HCT116 (cell line): ENCODE measurements around the gene IL10. TPM values are rescaled to one million over a fixed set of nuclear protein-coding genes. Genes with fewer than 3 reads are reported as not detected.

Source experiments
- ATAC-seq: fragments of 200-7000 bp; cut with Tn5 transposase; 2 replicates; pipeline ENCODE4 v1.9.1; 2020; ENCODE audit warnings: mild to moderate bottlenecking, moderate library complexity
- BruUV-seq: library from RNA; stranded (reverse); fragments of 400-500 nt; replicated peaks from 2 replicates; lab custom pipeline; 2021; lab: Mats Ljungman, UMichigan
- CTCF ChIA-PET: fragments of 300-600 bp; sonication (Branson Sonifier 250); formaldehyde crosslinking; loops from one replicate; lab custom pipeline; 2021; ENCODE audit warnings: antibody characterized with exemption; lab: Charles Lee
- POLR2A ChIA-PET: fragments of 300-600, 350-600 bp; sonication (Branson Sonifier 250); formaldehyde crosslinking; loops from one replicate; lab custom pipeline; 2021; ENCODE audit warnings: antibody characterized with exemption; lab: Charles Lee
- RAD21 ChIA-PET, 2 experiments: fragments of 300-600 bp; sonication (Branson Sonifier 250); formaldehyde crosslinking; loops; one replicate each; lab custom pipeline; 2023; ENCODE audit warnings: low total read pairs in 2 of 2; ENCODE audit not compliant: uncharacterized antibody in 2 of 2, unreplicated experiment in 2 of 2, low non-redundant PET in 1 of 2; lab: Charles Lee
- DNase-seq: peaks from one replicate; pipeline ENCODE4 v3.0.0-alpha.2; 2010; ENCODE audit warnings: low read depth, low spot score
- H2AFZ ChIP-seq: fragments of 200-600 bp; shearing (Covaris generic), sonication (generic); 2 replicates; pipeline ENCODE4 v1.6.1; 2017; ENCODE audit warnings: low read depth, mixed run types, mixed read lengths, antibody characterized with exemption, low read length; ENCODE audit not compliant: poor library complexity, severe bottlenecking
- H3K27ac ChIP-seq: 2 replicates; pipeline ENCODE4 v1.5.1; 2012; ENCODE audit warnings: low read depth, low read length
- H3K27me3 ChIP-seq: fragments of 200-600 bp; sonication (generic); 2 replicates; pipeline ENCODE4 v1.6.1; 2016; ENCODE audit warnings: mixed run types, low read length, mixed read lengths; ENCODE audit not compliant: insufficient read depth
- H3K36me3 ChIP-seq, 2 experiments: fragments of 200-500 bp in 1 of 2; fragments of 200-600 bp in 1 of 2; sonication (Bioruptor generic) in 1 of 2; sonication (generic) in 1 of 2; 2 replicates each; pipeline versions ENCODE4 v1.5.1 to v1.6.1; 2014 to 2016; ENCODE audit warnings: low read length in 2 of 2, inconsistent platforms in 1 of 2, mixed read lengths in 1 of 2, mixed run types in 1 of 2; ENCODE audit not compliant: insufficient read depth in 2 of 2, control insufficient read depth in 1 of 2
- H3K4me1 ChIP-seq, 2 experiments: fragments of 200-600 bp in 1 of 2; sonication (generic) in 1 of 2; 2 replicates each; pipeline versions ENCODE4 v1.5.1 to v1.6.1; 2012 to 2017; ENCODE audit warnings: low read length in 2 of 2, inconsistent platforms in 1 of 2, mild to moderate bottlenecking in 1 of 2, mixed read lengths in 1 of 2, mixed run types in 1 of 2, moderate library complexity in 1 of 2; ENCODE audit not compliant: insufficient read depth in 2 of 2, control insufficient read depth in 1 of 2
- H3K4me2 ChIP-seq: fragments of 200-600 bp; sonication (generic); 2 replicates; pipeline ENCODE4 v1.6.1; 2017; ENCODE audit warnings: mixed run types, low read length, mixed read lengths
- H3K4me3 ChIP-seq, 2 experiments: fragments of 200-600 bp in 1 of 2; sonication (generic) in 1 of 2; replicated peaks in 1 of 2; 2 replicates each; pipeline ENCODE4 v1.5.1; 2011 to 2016; ENCODE audit warnings: low read length in 2 of 2, control low read depth in 1 of 2, low read depth in 1 of 2, mild to moderate bottlenecking in 1 of 2, mixed read lengths in 1 of 2, mixed run types in 1 of 2
- H3K79me2 ChIP-seq: fragments of 200-600 bp; sonication (generic); 2 replicates; pipeline ENCODE4 v1.6.1; 2017; ENCODE audit warnings: mild to moderate bottlenecking, mixed run types, low read length, moderate library complexity, mixed read lengths; ENCODE audit not compliant: insufficient read depth
- H3K9ac ChIP-seq: fragments of 200-600 bp; sonication (generic); 2 replicates; pipeline ENCODE4 v1.6.1; 2016; ENCODE audit warnings: low read length, mixed read lengths
- H3K9me2 ChIP-seq: fragments of 200-600 bp; sonication (generic), shearing (Covaris generic); 2 replicates; pipeline ENCODE4 v1.6.1; 2017; ENCODE audit warnings: mixed run types, mild to moderate bottlenecking, moderate library complexity; ENCODE audit not compliant: insufficient read depth
- H3K9me3 ChIP-seq, 2 experiments: fragments of 200-500 bp in 1 of 2; fragments of 200-600 bp in 1 of 2; sonication (Bioruptor generic) in 1 of 2; sonication (generic) in 1 of 2; 2 replicates each; pipeline ENCODE4 v1.6.1; 2014 to 2017; ENCODE audit warnings: low read length in 2 of 2, mixed read lengths in 2 of 2, inconsistent platforms in 1 of 2, low read depth in 1 of 2, mild to moderate bottlenecking in 1 of 2, mixed run types in 1 of 2, moderate library complexity in 1 of 2; ENCODE audit not compliant: control insufficient read depth in 1 of 2, insufficient read depth in 1 of 2
- H4K20me1 ChIP-seq: fragments of 200-600 bp; sonication (generic), shearing (Covaris generic); 2 replicates; pipeline ENCODE4 v1.6.1; 2017; ENCODE audit warnings: mixed run types, mild to moderate bottlenecking, moderate library complexity; ENCODE audit not compliant: insufficient read depth
- CBX3 ChIP-seq: IDR thresholded peaks from 2 replicates; pipeline ENCODE4 v1.6.1; 2012; ENCODE audit warnings: low read depth
- CEBPB ChIP-seq: IDR thresholded peaks from 2 replicates; pipeline ENCODE4 v1.6.1; 2012; ENCODE audit warnings: low read depth
- EGR1 ChIP-seq: IDR thresholded peaks from 2 replicates; pipeline ENCODE4 v1.6.1; 2012; ENCODE audit warnings: low read depth
- EZH2 ChIP-seq: fragments of 200-600 bp; sonication (generic); IDR thresholded peaks from 2 replicates; pipeline ENCODE4 v1.6.1; 2017; ENCODE audit warnings: antibody characterized with exemption, mixed run types
- EZH2phosphoT487 ChIP-seq: fragments of 200-600 bp; IDR thresholded peaks from 2 replicates; pipeline ENCODE4 v1.6.1; 2018; ENCODE audit warnings: antibody characterized with exemption, borderline replicate concordance
- FOSL1 ChIP-seq: IDR thresholded peaks from 2 replicates; pipeline ENCODE4 v1.6.1; 2012; ENCODE audit warnings: low read depth
- JUND ChIP-seq: IDR thresholded peaks from 2 replicates; pipeline ENCODE4 v1.6.1; 2012
- POLR2AphosphoS5 ChIP-seq: IDR thresholded peaks from 2 replicates; pipeline ENCODE4 v1.6.1; 2011; ENCODE audit warnings: mild to moderate bottlenecking, low read depth, low read length, moderate library complexity
- RAD21 ChIP-seq: IDR thresholded peaks from 2 replicates; pipeline ENCODE4 v1.6.1; 2012; ENCODE audit warnings: low read depth, mild to moderate bottlenecking
- REST ChIP-seq: IDR thresholded peaks from 2 replicates; pipeline ENCODE4 v1.6.1; 2012; ENCODE audit warnings: low read depth
- SIN3A ChIP-seq: IDR thresholded peaks from 2 replicates; pipeline ENCODE4 v1.6.1; 2012; ENCODE audit warnings: low read depth
- SP1 ChIP-seq: IDR thresholded peaks from 2 replicates; pipeline ENCODE4 v1.6.1; 2012; ENCODE audit warnings: low read depth
- SRF ChIP-seq: IDR thresholded peaks from 2 replicates; pipeline ENCODE4 v1.6.1; 2012; ENCODE audit warnings: low read depth
- TCF7L2 ChIP-seq: IDR thresholded peaks from 2 replicates; pipeline ENCODE4 v1.7.0; 2011; ENCODE audit warnings: borderline replicate concordance, inconsistent platforms; ENCODE audit not compliant: insufficient read depth, insufficient read length; ENCODE audit errors: extremely low read depth
- YY1 ChIP-seq: IDR thresholded peaks from 2 replicates; pipeline ENCODE4 v1.6.1; 2011; ENCODE audit warnings: low read length, low read depth, moderate library complexity, mild to moderate bottlenecking; ENCODE audit not compliant: insufficient replicate concordance; ENCODE audit errors: extremely low read depth
- ZFX ChIP-seq: fragments of 450-650 bp; IDR thresholded peaks from 2 replicates; pipeline ENCODE4 v1.6.1; 2017
- ZNF274 ChIP-seq: fragments of 200-500 bp; sonication (Bioruptor generic); IDR thresholded peaks from 2 replicates; pipeline ENCODE4 v1.6.1; 2014; ENCODE audit warnings: mild to moderate bottlenecking, low read depth, low read length, inconsistent platforms
- intact Hi-C: fragments of 100-400 bp; cut with micrococcal nuclease; formaldehyde crosslinking; loops from 2 replicates; pipeline ENCODE4 v1.10.0; 2022
- total RNA-seq: library from RNA; stranded (reverse); gene quantifications from one replicate; pipeline ENCODE4 v1.2.1, GENCODE V29; 2021; ENCODE audit not compliant: unreplicated experiment
- TF ChIP-seq, protein P1 (sequence below): IDR thresholded peaks from 2 replicates; pipeline ENCODE4 v1.6.1; 2012
- TF ChIP-seq, protein P2 (sequence below), 3 experiments: fragments of 200-600 bp in 1 of 3; sonication (generic) in 1 of 3; IDR thresholded peaks in 2 of 3; conservative IDR thresholded peaks in 1 of 3; 2 replicates each; pipeline ENCODE4 v1.5.1; 2012 to 2017; ENCODE audit warnings: low read depth in 2 of 3, low read length in 2 of 3, antibody characterized with exemption in 1 of 3, borderline replicate concordance in 1 of 3, control low read depth in 1 of 3, mild to moderate bottlenecking in 1 of 3, mixed read lengths in 1 of 3, mixed run types in 1 of 3, moderate library complexity in 1 of 3; ENCODE audit not compliant: insufficient read depth in 1 of 3
- TF ChIP-seq, protein P3 (sequence below): IDR thresholded peaks from 2 replicates; pipeline ENCODE4 v1.6.1; 2012

IL10 gene
- total RNA-seq, 1 experiment from 2014 or later = not detected

DNA sequence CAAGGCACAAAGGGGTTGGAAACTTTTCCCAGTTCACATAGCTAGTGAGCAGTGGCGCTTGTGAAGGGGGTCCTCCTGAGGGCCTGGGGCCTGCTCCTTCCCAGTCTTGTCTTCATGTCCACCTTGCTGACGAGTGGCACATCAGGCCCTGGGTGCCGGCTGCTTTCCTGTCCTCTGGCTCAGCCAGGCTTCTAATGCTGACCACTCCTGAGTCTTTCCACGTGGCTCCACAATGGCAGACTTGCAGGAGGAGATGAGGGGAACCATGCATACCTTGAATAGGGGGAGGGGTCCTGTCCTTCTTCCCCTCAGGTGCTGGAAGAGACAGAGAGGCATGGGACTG, 48.9 kb downstream of the IL10 start:
- intact Hi-C loops = no loop called here
- Histone ChIP-seq H3K27ac (no peak overlapping the region), H3K4me2 (no peak overlapping the region), H3K27me3 (no peaks in the 10 kb centered on the region), H3K79me2 (peaks cover 64% of the 10 kb centered on the region), H3K9ac (no peak overlapping the region), H2AFZ (no peak overlapping the region), H3K4me1 (peaks cover 0 to 16% of the 10 kb centered on the region in 2 experiments; a peak in 1 of 4 replicates), H3K9me3 (no peaks in the 10 kb centered on the region), H3K9me2 (no peaks in the 10 kb centered on the region), H3K36me3 (no peaks in the 10 kb centered on the region), H4K20me1 (no peaks in the 10 kb centered on the region), H3K4me3 (no peak overlapping the region)
- RAD21 ChIA-PET = no interaction called here
- ATAC-seq (no peak), DNase-seq (no peak)
- CTCF ChIA-PET = no interaction called here
- no TSS peak for BruUV-seq
- POLR2A ChIA-PET = no interaction called here
- TF ChIP-seq REST (no peak), RAD21 (no peak), ZFX (no peak), FOSL1 (no peak), SIN3A (no peak), POLR2AphosphoS5 (no peak), EZH2 (no peak), EGR1 (no peak), TCF7L2 (no peak), EZH2phosphoT487 (no peak), ZNF274 (no peak), JUND (no peak), CEBPB (no peak), SRF (no peak), CBX3 (no peak), SP1 (no peak), YY1 (no peak)
- TF ChIP-seq, protein P1, sequence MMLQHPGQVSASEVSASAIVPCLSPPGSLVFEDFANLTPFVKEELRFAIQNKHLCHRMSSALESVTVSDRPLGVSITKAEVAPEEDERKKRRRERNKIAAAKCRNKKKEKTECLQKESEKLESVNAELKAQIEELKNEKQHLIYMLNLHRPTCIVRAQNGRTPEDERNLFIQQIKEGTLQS = no peak
- TF ChIP-seq, protein P2, sequence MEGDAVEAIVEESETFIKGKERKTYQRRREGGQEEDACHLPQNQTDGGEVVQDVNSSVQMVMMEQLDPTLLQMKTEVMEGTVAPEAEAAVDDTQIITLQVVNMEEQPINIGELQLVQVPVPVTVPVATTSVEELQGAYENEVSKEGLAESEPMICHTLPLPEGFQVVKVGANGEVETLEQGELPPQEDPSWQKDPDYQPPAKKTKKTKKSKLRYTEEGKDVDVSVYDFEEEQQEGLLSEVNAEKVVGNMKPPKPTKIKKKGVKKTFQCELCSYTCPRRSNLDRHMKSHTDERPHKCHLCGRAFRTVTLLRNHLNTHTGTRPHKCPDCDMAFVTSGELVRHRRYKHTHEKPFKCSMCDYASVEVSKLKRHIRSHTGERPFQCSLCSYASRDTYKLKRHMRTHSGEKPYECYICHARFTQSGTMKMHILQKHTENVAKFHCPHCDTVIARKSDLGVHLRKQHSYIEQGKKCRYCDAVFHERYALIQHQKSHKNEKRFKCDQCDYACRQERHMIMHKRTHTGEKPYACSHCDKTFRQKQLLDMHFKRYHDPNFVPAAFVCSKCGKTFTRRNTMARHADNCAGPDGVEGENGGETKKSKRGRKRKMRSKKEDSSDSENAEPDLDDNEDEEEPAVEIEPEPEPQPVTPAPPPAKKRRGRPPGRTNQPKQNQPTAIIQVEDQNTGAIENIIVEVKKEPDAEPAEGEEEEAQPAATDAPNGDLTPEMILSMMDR (IDR thresholded peaks at IDR 0.05 in 2 of 3, conservative IDR thresholded peaks at IDR 0.05 in 1 of 3; ENCODE audit: borderline replicate concordance in 1 of 3, insufficient read depth in 1 of 3, low read depth in 2 of 3, low read length in 2 of 3) = no peak
- TF ChIP-seq, protein P3, sequence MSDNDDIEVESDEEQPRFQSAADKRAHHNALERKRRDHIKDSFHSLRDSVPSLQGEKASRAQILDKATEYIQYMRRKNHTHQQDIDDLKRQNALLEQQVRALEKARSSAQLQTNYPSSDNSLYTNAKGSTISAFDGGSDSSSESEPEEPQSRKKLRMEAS = no peak
